ENCODE data around the gene UMODL1. TPM values are rescaled to one million over a fixed set of nuclear protein-coding genes. Genes with fewer than 3 reads are reported as not detected.

Gene UMODL1
- total and polyA plus RNA-seq, 2 donors: 1.4 to 1.7 TPM

- Histone ChIP-seq H3K4me3 (ENCODE audit: low read length in 2 of 2) (no peak overlapping the region), H3K27ac (ENCODE audit: low read depth in 1 of 2, low read length in 1 of 2) (peak overlapping the region in 1 of 2 donors; percentile 26), H3K9me3 (ENCODE audit: control insufficient read depth in 2 of 2, insufficient read depth in 1 of 2, low read length in 1 of 2) (peaks cover 1 to 4% of the 10 kb centered on the region in 2 donors), H3K36me3 (ENCODE audit: control insufficient read depth in 2 of 2, insufficient read depth in 2 of 2, low read length in 1 of 2) (no peaks in the 10 kb centered on the region), H3K27me3 (ENCODE audit: control insufficient read depth in 2 of 2, insufficient read depth in 1 of 2, low read length in 1 of 2) (no peaks in the 10 kb centered on the region), H3K4me1 (ENCODE audit: control insufficient read depth in 2 of 2, insufficient read depth in 2 of 2, low read length in 2 of 2) (peaks cover 17 to 44% of the 10 kb centered on the region in 2 donors)
- peak in 2 of 9 donors; percentile 45 to 49 for DNase-seq (ENCODE audit: low read depth in 6 of 9, low spot score in 9 of 9)
- 81% methylated on average over 9 of the region's 9 CpGs for WGBS
Observed at GRCh38 chr21:42162831-42163510, 91.9 kb downstream of the UMODL1 start.

DNA sequence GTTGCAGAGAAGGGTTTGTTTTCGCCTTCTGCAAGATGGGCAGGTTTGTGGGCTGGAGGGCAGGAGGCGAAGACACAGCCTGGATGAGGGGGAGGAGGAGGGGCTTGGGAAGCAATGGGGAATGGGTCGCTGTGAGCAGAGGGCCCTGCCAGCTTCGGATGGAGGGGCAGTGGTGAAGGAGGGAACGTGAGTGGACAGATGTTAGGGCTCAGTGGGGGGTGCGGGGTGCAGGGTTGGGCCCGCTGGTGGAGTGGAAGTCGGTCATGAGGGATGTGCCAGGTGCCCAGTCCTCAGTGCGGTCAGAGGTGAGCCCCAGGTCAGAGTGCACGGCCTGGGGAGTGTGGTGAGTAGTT, 92.4 kb downstream of the UMODL1 start:
- Histone ChIP-seq H3K4me1 (ENCODE audit: control insufficient read depth in 2 of 2, insufficient read depth in 2 of 2, low read length in 2 of 2) (peaks cover 17 to 44% of the 10 kb centered on the region in 2 donors), H3K9me3 (ENCODE audit: control insufficient read depth in 2 of 2, insufficient read depth in 1 of 2, low read length in 1 of 2) (peaks cover 1 to 4% of the 10 kb centered on the region in 2 donors), H3K27ac (ENCODE audit: low read depth in 1 of 2, low read length in 1 of 2) (peak overlapping the region in 1 of 2 donors; percentile 26), H3K36me3 (ENCODE audit: control insufficient read depth in 2 of 2, insufficient read depth in 2 of 2, low read length in 1 of 2) (no peaks in the 10 kb centered on the region), H3K4me3 (ENCODE audit: low read length in 2 of 2) (no peak overlapping the region), H3K27me3 (ENCODE audit: control insufficient read depth in 2 of 2, insufficient read depth in 1 of 2, low read length in 1 of 2) (no peaks in the 10 kb centered on the region)
- WGBS: 97% methylated on average over 10 of the region's 10 CpGs
- no peak for DNase-seq (ENCODE audit: low read depth in 6 of 9, low spot score in 9 of 9)

DNA sequence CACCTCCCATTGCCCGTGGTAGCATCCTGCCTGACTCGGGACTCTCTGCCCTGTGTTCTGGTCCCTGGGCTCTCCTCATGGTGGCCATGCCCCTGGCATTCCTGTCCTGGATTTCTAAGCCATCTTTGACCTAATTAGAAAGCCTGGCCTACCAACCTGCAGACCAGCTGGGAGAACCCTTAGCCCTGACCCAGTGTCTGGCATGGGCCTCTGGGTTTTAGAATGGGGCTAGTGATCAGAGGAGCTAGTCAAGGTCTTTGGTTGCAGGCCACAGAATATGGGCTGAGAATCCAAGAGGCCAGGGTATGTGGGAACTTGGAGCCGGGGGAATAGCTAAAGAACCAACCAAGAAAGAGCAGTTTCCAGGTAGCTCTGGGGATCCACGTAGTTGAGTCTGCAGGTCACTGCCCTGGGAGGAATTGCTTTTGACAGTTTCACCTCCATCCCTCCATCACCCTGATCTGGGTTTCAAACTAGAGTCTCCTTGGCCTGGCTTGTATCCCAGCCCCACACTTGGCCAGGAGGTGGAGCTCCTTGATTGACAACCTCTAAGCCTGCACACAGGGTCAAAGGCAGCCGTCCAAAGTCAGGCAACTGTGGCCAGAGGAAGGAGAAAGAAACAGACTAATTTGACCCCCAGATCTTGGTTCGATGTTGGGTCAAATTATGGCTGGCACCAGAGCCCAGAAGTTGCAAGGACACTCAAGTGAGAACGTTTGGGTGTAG, 93.1 kb downstream of the UMODL1 start:
- WGBS: 72% methylated on average over 7 of the region's 7 CpGs
- H3K27ac ChIP-seq (ENCODE audit: low read depth in 1 of 2, low read length in 1 of 2): no peak overlapping the region
- H3K36me3 ChIP-seq (ENCODE audit: control insufficient read depth in 2 of 2, insufficient read depth in 2 of 2, low read length in 1 of 2): no peaks in the 10 kb centered on the region
- peak in 3 of 9 donors; percentile 40 to 70 (median 58) for DNase-seq (ENCODE audit: low read depth in 6 of 9, low spot score in 9 of 9)
- H3K4me3 ChIP-seq (ENCODE audit: low read length in 2 of 2): no peak overlapping the region
- H3K9me3 ChIP-seq (ENCODE audit: control insufficient read depth in 2 of 2, insufficient read depth in 1 of 2, low read length in 1 of 2): peaks cover 0 to 1% of the 10 kb centered on the region in 2 donors
- peaks cover 17 to 43% of the 10 kb centered on the region in 2 donors for H3K4me1 ChIP-seq (ENCODE audit: control insufficient read depth in 2 of 2, insufficient read depth in 2 of 2, low read length in 2 of 2)
- H3K27me3 ChIP-seq (ENCODE audit: control insufficient read depth in 2 of 2, insufficient read depth in 1 of 2, low read length in 1 of 2): no peaks in the 10 kb centered on the region

DNA sequence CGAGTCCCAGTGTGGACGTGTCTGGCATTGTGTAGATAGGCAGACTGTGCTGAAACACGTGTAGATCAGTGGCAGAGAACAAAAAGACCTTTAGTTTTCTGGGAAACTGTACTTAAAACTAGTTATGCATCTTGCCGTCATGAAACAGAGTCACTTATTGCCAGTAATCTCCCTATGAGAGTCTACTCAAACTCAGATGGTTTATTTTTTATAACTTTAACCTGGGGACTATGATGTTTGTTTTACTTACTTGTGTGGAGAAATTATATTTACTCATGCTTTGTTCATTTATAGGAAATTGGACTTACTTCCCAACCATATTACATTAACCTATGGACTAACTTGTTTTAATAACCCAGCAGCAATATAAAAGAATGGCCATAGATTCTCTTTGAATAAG, 93.7 kb downstream of the UMODL1 start:
- peaks cover 12 to 38% of the 10 kb centered on the region in 2 donors for H3K4me1 ChIP-seq (ENCODE audit: control insufficient read depth in 2 of 2, insufficient read depth in 2 of 2, low read length in 2 of 2)

DNA sequence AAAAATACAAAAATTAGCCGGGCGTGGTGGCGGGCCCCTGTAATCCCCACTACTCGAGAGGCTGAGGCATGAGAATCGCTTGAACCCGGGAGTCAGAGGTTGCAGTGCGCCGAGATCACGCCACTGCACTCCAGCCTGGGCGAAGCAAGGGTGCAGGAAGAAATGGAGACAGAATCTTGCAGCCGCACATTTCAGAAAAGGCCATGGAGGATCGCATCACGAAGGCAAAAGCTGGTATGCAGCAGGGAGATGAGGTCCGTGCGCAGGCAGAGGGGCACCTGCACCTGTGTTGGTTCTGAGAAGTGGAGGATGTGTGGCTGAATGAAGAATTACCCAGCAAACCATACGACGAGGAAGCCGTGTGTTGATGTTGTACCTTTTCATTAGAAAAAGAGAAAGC, 94.8 kb downstream of the UMODL1 start:
- Histone ChIP-seq H3K27ac (ENCODE audit: low read depth in 1 of 2, low read length in 1 of 2) (no peak overlapping the region), H3K9me3 (ENCODE audit: control insufficient read depth in 2 of 2, insufficient read depth in 1 of 2, low read length in 1 of 2) (peaks cover 0 to 1% of the 10 kb centered on the region in 2 donors), H3K36me3 (ENCODE audit: control insufficient read depth in 2 of 2, insufficient read depth in 2 of 2, low read length in 1 of 2) (no peaks in the 10 kb centered on the region), H3K4me1 (ENCODE audit: control insufficient read depth in 2 of 2, insufficient read depth in 2 of 2, low read length in 2 of 2) (peaks cover 8 to 27% of the 10 kb centered on the region in 2 donors), H3K4me3 (ENCODE audit: low read length in 2 of 2) (no peak overlapping the region), H3K27me3 (ENCODE audit: control insufficient read depth in 2 of 2, insufficient read depth in 1 of 2, low read length in 1 of 2) (no peaks in the 10 kb centered on the region)
- WGBS: 94% methylated on average over 18 of the region's 18 CpGs
- no peak for DNase-seq (ENCODE audit: low read depth in 6 of 9, low spot score in 9 of 9)

More for the DNA sequence above, 93.7 kb downstream of the UMODL1 start:
- H3K27me3 ChIP-seq (ENCODE audit: control insufficient read depth in 2 of 2, insufficient read depth in 1 of 2, low read length in 1 of 2): no peaks in the 10 kb centered on the region
- no peak for DNase-seq (ENCODE audit: low read depth in 6 of 9, low spot score in 9 of 9)
- peaks cover 0 to 1% of the 10 kb centered on the region in 2 donors for H3K9me3 ChIP-seq (ENCODE audit: control insufficient read depth in 2 of 2, insufficient read depth in 1 of 2, low read length in 1 of 2)
- 86% methylated on average over 4 of the region's 4 CpGs for WGBS
- no peaks in the 10 kb centered on the region for H3K36me3 ChIP-seq (ENCODE audit: control insufficient read depth in 2 of 2, insufficient read depth in 2 of 2, low read length in 1 of 2)
- H3K27ac ChIP-seq (ENCODE audit: low read depth in 1 of 2, low read length in 1 of 2): no peak overlapping the region
- no peak overlapping the region for H3K4me3 ChIP-seq (ENCODE audit: low read length in 2 of 2)

- no peaks in the 10 kb centered on the region for H3K9me3 ChIP-seq (ENCODE audit: control insufficient read depth in 2 of 2, insufficient read depth in 1 of 2, low read length in 1 of 2)
- H3K27ac ChIP-seq (ENCODE audit: low read depth in 1 of 2, low read length in 1 of 2): no peak overlapping the region
- DNase-seq (ENCODE audit: low read depth in 6 of 9, low spot score in 9 of 9): no peak
- no peaks in the 10 kb centered on the region for H3K36me3 ChIP-seq (ENCODE audit: control insufficient read depth in 2 of 2, insufficient read depth in 2 of 2, low read length in 1 of 2)
- no peak overlapping the region for H3K4me3 ChIP-seq (ENCODE audit: low read length in 2 of 2)
- no peaks in the 10 kb centered on the region for H3K27me3 ChIP-seq (ENCODE audit: control insufficient read depth in 2 of 2, insufficient read depth in 1 of 2, low read length in 1 of 2)
- peaks cover 0 to 7% of the 10 kb centered on the region in 2 donors for H3K4me1 ChIP-seq (ENCODE audit: control insufficient read depth in 2 of 2, insufficient read depth in 2 of 2, low read length in 2 of 2)
Observed at GRCh38 chr21:42169758-42170157, 98.6 kb downstream of the UMODL1 start.

DNA sequence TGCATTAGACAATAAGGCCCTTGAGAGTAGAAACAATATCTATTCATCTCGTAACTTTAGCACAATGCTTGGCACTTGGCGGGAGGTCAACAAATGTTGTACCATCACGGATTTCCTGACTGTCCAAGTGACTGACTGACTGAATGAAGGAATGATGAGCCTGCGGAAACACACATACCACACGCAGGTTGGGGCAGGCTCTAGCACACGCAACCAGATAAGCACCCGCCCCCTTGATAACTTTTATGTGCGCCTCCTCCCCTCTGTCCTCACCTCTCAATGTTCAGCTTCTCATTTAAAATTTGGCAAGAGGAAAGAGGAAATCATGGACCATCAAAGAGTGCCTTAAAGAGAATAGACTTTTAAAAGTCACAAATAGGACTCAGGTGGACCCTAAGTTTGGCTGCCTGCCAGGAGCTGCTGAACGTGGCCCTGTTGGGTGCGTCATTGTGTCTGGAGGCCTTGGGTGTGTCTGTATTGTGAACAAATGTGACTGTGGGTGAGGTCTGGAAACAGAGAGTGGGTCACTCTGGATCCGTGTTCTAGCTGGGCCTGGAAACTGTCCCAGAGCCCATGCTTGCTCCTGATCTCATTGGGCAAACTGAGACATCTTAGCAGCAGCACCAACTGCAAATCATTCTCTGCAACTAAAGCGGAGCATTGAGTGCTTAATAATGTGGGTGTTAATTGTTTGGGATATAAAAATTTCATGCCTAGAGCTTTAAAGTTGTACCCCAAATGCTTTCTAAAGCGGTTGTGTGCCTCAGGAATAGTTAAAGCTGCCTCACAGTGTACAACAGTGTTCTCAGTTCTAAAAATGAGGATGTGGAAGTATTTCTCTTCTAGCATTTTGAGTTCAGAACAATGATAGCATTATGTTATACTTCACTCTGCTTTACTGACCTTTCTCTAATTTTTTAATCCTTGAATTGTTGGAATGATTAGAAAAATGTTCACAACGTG, 100.3 kb downstream of the UMODL1 start:
- Histone ChIP-seq H3K4me3 (ENCODE audit: low read length in 2 of 2) (no peak overlapping the region), H3K9me3 (ENCODE audit: control insufficient read depth in 2 of 2, insufficient read depth in 1 of 2, low read length in 1 of 2) (no peaks in the 10 kb centered on the region), H3K4me1 (ENCODE audit: control insufficient read depth in 2 of 2, insufficient read depth in 2 of 2, low read length in 2 of 2) (peaks cover 0 to 3% of the 10 kb centered on the region in 2 donors), H3K36me3 (ENCODE audit: control insufficient read depth in 2 of 2, insufficient read depth in 2 of 2, low read length in 1 of 2) (no peaks in the 10 kb centered on the region), H3K27me3 (ENCODE audit: control insufficient read depth in 2 of 2, insufficient read depth in 1 of 2, low read length in 1 of 2) (no peaks in the 10 kb centered on the region), H3K27ac (ENCODE audit: low read depth in 1 of 2, low read length in 1 of 2) (peak overlapping the region in 1 of 2 donors; percentile 8)
- no peak for DNase-seq (ENCODE audit: low read depth in 6 of 9, low spot score in 9 of 9)
- 95% methylated on average over 14 of the region's 14 CpGs for WGBS

DNA sequence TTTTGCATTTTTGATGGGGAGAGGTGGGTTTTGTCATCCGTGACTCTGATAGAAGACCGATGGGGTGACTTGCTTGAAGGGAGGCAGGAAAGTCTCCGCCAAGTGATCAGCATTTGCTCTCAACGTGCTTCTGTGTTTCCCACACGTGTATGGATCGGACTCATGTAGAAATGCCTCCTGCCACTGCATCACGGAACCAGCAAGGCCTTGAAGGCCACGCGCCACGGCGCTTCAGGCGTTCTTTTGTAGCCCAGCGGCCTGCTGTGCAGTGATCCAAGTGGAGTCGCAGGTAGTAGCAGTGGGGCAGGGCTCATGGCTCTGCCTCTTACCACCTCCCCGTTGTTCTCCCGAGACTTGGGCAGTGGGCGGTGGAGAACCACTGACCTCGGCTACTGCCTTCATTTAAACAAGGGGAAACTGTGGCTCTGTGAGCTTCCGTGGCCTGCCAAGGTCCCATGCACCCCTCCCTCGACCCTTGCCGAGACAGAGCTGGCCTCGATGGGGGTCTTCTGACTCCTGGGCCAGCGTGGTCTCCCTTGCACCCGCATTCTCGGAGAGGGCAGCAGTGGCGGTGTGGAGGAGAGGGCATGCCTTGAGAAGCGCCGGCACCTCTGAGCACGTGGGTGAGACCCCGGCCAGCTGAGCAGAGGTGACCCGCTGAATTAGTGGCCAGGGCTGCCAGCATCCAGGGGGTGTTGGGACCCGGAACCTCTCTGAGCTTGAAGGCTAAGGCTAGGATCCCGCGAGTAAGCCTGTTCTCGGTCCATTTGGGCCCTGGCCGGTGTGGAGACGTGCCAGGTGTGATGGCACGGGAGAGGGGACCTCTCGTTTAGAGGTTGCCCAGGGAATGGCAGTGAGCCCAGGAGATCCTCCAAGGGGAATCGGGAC, 101.7 kb downstream of the UMODL1 start:
- H3K4me3 ChIP-seq (ENCODE audit: low read length in 2 of 2): no peak overlapping the region
- peaks cover 0 to 2% of the 10 kb centered on the region in 2 donors for H3K4me1 ChIP-seq (ENCODE audit: control insufficient read depth in 2 of 2, insufficient read depth in 2 of 2, low read length in 2 of 2)
- DNase-seq (ENCODE audit: low read depth in 6 of 9, low spot score in 9 of 9): no peak
- H3K9me3 ChIP-seq (ENCODE audit: control insufficient read depth in 2 of 2, insufficient read depth in 1 of 2, low read length in 1 of 2): no peaks in the 10 kb centered on the region
- 95% methylated on average over 40 of the region's 40 CpGs for WGBS
- H3K27ac ChIP-seq (ENCODE audit: low read depth in 1 of 2, low read length in 1 of 2): no peak overlapping the region
- H3K27me3 ChIP-seq (ENCODE audit: control insufficient read depth in 2 of 2, insufficient read depth in 1 of 2, low read length in 1 of 2): no peaks in the 10 kb centered on the region
- H3K36me3 ChIP-seq (ENCODE audit: control insufficient read depth in 2 of 2, insufficient read depth in 2 of 2, low read length in 1 of 2): no peaks in the 10 kb centered on the region
